AG10803 (cell line): ENCODE measurements around the gene TOP2A.

Experiments used
- DNase-seq: peaks from one replicate; pipeline ENCODE4 v3.0.0; 2010; ENCODE audit warnings: low read depth
- H3K4me3 ChIP-seq: 2 replicates; pipeline ENCODE4 v1.5.1; 2011; ENCODE audit warnings: mild to moderate bottlenecking, low read length, control low read depth
- TF ChIP-seq, protein P1 (sequence below): conservative IDR thresholded peaks from 2 replicates; pipeline ENCODE4 v1.5.1; 2011; ENCODE audit warnings: mild to moderate bottlenecking, low read length, control low read depth, inconsistent platforms

The TOP2A gene

DNA sequence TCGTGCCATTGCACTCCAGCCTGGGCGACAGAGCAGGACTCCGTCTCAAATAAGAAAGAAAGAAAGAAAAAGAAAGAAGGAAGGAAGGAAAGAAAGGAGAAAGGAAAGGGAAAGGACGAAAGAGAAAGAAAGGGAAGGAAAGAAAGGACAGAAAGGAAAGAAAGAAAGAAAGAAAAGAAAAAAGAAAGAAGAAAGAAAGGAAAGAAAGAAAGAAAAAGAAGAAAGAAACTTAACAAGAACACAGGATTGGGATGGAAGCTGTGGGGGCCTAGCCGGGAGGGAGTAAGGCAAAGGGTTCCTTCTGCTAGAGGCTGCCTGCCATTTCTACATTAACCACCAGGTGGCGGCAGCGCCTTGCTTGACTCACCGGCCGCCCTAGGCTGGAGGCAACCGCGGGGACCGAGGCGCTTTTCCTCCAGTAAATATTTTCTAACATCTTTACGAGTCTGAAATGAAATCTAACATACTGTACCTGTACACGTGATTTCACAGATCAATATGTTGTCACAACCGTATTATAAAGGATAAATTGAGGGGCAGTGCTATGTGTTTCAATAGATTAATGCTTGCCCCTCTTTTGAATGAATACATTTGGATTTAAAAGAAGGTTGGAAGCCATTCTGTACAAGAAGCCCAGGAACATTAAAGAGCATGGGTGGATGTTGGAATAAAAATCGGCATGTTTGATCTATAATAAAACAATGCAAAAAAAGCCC is 59.2 kb downstream of the TOP2A start:
- TF ChIP-seq, protein P1, sequence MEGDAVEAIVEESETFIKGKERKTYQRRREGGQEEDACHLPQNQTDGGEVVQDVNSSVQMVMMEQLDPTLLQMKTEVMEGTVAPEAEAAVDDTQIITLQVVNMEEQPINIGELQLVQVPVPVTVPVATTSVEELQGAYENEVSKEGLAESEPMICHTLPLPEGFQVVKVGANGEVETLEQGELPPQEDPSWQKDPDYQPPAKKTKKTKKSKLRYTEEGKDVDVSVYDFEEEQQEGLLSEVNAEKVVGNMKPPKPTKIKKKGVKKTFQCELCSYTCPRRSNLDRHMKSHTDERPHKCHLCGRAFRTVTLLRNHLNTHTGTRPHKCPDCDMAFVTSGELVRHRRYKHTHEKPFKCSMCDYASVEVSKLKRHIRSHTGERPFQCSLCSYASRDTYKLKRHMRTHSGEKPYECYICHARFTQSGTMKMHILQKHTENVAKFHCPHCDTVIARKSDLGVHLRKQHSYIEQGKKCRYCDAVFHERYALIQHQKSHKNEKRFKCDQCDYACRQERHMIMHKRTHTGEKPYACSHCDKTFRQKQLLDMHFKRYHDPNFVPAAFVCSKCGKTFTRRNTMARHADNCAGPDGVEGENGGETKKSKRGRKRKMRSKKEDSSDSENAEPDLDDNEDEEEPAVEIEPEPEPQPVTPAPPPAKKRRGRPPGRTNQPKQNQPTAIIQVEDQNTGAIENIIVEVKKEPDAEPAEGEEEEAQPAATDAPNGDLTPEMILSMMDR = peak; percentile 91
- peak; percentile 80 for DNase-seq
- peak overlapping the region; percentile 29; the same call in 1 of the 2 replicates for H3K4me3 ChIP-seq

DNA sequence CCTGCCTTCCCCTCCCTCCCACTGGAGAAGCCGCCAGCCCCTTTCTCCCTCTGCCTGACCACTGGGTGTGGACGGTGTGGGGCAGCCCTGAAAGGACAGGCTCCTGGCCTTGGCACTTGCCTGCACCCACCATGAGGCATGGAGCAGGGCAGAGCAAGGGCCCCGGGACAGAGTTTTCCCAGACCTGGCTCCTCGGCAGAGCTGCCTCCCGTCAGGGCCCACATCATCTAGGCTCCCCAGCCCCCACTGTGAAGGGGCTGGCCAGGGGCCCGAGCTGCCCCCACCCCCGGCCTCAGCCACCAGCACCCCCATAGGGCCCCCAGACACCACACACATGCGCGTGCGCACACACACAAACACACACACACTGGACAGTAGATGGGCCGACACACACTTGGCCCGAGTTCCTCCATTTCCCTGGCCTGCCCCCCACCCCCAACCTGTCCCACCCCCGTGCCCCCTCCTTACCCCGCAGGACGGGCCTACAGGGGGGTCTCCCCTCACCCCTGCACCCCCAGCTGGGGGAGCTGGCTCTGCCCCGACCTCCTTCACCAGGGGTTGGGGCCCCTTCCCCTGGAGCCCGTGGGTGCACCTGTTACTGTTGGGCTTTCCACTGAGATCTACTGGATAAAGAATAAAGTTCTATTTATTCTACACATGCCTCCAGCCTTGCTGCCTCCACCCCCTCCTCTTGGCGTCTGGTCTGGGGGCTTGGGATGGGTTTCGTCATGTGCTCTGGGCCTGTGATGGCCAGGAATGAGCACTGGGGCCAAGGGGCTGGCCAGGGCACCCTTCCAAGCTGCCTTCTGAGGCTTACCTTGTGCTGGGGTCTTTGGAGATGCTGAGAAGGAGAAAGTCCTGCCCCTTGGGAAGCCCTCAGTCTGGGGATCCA is 60.5 kb downstream of the TOP2A start:
- DNase-seq = no peak
- no peak overlapping the region for H3K4me3 ChIP-seq
- TF ChIP-seq, protein P1 = no peak

DNA sequence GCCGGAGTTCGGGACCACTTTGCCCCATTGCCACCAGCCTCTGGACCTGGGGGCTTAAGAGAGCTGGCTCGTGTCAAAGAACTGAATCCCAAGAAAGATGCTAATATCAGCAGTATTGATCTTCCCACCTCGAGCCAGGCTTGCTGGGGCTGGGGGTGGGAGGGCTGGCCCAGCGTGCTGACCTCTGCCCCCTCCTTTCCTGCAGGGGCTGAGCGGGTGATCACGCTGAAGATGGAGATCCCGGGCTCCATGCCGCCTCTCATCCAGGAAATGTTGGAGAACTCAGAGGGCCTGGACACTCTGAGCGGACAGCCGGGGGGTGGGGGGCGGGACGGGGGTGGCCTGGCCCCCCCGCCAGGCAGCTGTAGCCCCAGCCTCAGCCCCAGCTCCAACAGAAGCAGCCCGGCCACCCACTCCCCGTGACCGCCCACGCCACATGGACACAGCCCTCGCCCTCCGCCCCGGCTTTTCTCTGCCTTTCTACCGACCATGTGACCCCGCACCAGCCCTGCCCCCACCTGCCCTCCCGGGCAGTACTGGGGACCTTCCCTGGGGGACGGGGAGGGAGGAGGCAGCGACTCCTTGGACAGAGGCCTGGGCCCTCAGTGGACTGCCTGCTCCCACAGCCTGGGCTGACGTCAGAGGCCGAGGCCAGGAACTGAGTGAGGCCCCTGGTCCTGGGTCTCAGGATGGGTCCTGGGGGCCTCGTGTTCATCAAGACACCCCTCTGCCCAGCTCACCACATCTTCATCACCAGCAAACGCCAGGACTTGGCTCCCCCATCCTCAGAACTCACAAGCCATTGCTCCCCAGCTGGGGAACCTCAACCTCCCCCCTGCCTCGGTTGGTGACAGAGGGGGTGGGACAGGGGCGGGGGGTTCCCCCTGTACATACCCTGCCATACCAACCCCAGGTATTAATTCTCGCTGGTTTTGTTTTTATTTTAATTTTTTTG is 61.6 kb downstream of the TOP2A start:
- DNase-seq = no peak
- TF ChIP-seq, protein P1 = no peak
- H3K4me3 ChIP-seq = no peak overlapping the region

DNA sequence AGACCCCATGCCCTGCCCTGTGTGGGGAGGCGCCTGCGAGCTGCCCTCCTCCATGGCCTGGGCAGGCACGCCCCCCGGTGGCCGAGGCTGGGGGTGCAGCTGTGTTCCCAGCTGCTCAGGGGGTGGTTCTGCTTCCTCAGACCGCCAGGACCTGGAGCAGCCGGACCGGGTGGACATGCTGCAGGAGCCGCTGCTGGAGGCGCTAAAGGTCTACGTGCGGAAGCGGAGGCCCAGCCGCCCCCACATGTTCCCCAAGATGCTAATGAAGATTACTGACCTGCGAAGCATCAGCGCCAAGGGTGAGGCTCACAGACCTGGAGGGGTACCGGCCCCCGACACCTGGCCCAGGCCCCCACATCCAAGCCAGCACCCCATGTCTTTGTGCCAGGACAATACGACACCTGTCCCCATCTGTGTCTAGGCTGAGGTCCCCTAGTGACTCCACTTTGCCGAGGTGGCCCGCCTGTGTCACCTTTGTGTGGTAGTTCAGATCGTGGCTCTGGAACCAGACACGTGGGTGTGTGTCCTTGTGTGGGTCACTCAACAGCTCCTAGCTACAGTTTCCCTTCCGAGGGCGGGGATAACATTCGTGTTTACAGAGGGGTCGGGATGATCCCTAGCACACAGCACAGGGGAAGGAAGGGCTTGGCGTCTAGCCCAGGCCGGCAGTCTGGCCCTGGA is 62.4 kb downstream of the TOP2A start:
- no peak overlapping the region for H3K4me3 ChIP-seq
- TF ChIP-seq, protein P1 = peak; percentile 74
- peak; percentile 43 for DNase-seq

DNA sequence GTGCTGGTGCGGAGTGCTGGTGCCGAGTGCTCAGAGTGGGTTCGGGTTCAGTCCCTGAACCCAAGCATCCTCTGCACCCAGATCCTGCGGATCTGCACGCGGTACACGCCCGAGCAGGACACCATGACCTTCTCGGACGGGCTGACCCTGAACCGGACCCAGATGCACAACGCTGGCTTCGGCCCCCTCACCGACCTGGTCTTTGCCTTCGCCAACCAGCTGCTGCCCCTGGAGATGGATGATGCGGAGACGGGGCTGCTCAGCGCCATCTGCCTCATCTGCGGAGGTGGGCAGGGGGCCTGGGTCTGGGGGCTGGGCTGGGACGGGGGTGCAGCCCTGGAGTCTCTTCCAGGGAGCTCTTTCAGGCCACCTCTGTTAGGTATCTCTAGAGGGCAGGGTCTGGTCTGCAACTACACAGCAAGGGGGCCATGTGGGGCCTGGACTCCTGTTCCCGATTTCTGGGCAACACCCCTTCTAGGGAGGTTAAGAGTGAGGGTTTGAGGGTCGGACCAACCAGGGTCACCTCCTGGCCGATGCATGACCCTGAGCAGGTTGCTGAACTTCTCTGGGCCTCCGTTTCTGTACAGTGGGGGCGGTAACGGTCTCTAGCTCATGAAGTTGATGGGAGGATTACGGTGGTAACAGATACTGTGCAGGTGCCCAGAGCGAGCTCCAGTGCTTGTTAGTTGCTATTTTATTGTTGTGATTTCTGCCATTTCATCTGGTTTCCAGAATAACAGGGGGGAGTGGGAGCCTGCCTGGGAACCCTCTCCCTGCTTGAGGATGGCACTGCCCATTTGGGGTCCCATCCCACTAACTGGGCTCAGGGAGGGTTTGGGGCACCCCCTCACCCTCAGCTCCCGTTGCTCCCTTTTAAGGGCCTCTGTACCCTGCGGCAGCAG is 63.2 kb downstream of the TOP2A start:
- DNase-seq = no peak
- H3K4me3 ChIP-seq = no peak overlapping the region
- TF ChIP-seq, protein P1 = no peak
